ENCODE measurements around the gene DNAL1.

The DNAL1 gene

DNA sequence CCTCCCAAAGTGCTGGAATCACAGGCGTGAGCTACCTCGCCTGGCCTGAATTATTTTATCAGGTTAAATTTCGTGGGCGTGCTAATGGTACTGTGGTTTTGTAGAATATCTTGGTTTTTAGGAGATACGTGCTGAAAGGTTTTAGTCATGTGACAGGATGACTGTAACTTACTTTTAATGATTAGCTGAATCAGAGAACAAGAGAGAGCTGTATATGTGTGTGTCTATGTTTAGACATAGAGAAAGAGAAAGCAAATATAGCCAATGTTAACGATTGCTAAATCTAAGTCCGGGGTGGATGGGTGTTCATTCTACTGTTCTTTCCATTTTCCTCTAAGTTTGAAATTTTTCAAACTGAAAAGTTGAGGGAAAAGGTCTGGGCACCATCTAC, 78.6 kb downstream of the DNAL1 start:
- H3K4me1 ChIP-seq (ENCODE audit: insufficient read depth, low read length), result no peaks in the 10 kb centered on the region

DNA sequence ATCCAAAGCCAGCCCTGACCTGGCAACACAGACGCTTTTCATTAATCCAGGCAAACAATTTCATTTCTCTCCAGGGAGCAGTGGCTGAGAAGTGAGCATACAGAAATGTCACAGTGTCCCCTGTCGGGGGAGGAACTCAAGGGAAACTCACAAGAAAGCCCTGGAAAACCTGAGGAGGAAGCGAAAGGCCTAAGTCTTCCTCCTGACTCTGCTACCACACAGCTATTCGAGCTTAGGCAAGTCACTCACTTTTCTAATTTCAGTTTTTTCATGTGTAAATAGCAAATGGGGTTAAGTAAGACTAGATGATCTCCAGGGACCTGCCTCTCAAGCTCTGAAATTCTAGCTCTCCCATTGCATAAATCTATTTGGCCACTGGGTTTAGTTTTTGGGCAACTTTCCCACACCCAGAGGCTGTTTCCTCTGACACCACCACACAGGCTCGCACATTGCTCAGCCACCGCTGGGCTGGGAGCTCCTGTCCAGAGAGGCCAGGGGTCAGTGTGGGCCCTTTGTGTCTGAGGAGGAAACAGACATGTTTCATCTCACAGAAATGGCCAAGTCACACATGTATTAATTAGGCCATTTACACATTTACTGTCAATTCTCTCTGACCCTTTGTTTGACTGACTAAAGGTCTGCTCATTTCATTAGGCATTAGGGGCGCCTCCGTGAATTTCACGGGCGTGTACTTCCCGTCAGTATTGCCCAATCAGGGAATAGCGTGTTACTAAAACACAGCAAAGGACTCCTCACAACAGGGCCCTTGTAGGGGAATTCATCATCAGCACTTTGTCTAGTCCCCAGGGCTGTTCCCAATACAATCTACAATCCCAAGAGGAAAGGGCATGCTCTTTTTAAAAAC, 79.2 kb downstream of the DNAL1 start:
- Histone ChIP-seq H3K9ac (ENCODE audit: low read depth, low read length) (no peak overlapping the region), H2AFZ (ENCODE audit: low read depth, low read length) (no peak overlapping the region), H3K9me3 (ENCODE audit: insufficient read depth, low read length, severe bottlenecking) (no peaks in the 10 kb centered on the region), H3K79me2 (ENCODE audit: insufficient read depth, low read length) (no peaks in the 10 kb centered on the region), H3K27ac (ENCODE audit: low read length) (no peak overlapping the region), H3K27me3 (ENCODE audit: insufficient read depth, low read length, poor library complexity) (no peaks in the 10 kb centered on the region), H3K36me3 (ENCODE audit: insufficient read depth, low read length) (peaks cover 98% of the 10 kb centered on the region), H3K4me2 (ENCODE audit: insufficient read depth, low read length) (no peak overlapping the region), H3K4me3 (ENCODE audit: low read depth in 1 of 2, low read length in 2 of 2) (no peak overlapping the region), H4K20me1 (ENCODE audit: insufficient read depth, low read length) (peaks cover 8% of the 10 kb centered on the region), H3K4me1 (ENCODE audit: insufficient read depth, low read length) (no peaks in the 10 kb centered on the region)
- TF ChIP-seq EZH2 (IDR thresholded peaks at IDR 0.05; ENCODE audit: borderline replicate concordance, low read depth, low read length, severe bottlenecking), result no peak
- TF ChIP-seq CTCF (IDR thresholded peaks at IDR 0.05; ENCODE audit: borderline replicate concordance, extremely low read depth, low read length, poor library complexity, severe bottlenecking), result no peak
- DNase-seq (no peak), ATAC-seq (ENCODE audit: insufficient read depth, low read depth) (no peak)

More for the DNA sequence above, 78.6 kb downstream of the DNAL1 start:
- Histone ChIP-seq H4K20me1 (ENCODE audit: insufficient read depth, low read length) (peaks cover 6% of the 10 kb centered on the region), H3K27me3 (ENCODE audit: insufficient read depth, low read length, poor library complexity) (no peaks in the 10 kb centered on the region), H3K9ac (ENCODE audit: low read depth, low read length) (no peak overlapping the region), H3K79me2 (ENCODE audit: insufficient read depth, low read length) (no peaks in the 10 kb centered on the region), H3K9me3 (ENCODE audit: insufficient read depth, low read length, severe bottlenecking) (no peaks in the 10 kb centered on the region), H3K27ac (ENCODE audit: low read length) (no peak overlapping the region), H3K4me2 (ENCODE audit: insufficient read depth, low read length) (no peak overlapping the region), H3K4me3 (ENCODE audit: low read depth in 1 of 2, low read length in 2 of 2) (no peak overlapping the region), H3K36me3 (ENCODE audit: insufficient read depth, low read length) (peaks cover 98% of the 10 kb centered on the region), H2AFZ (ENCODE audit: low read depth, low read length) (no peak overlapping the region)
- ATAC-seq (ENCODE audit: insufficient read depth, low read depth) (no peak), DNase-seq (no peak)
- no peak for TF ChIP-seq EZH2 (IDR thresholded peaks at IDR 0.05; ENCODE audit: borderline replicate concordance, low read depth, low read length, severe bottlenecking)
- TF ChIP-seq CTCF (IDR thresholded peaks at IDR 0.05; ENCODE audit: borderline replicate concordance, extremely low read depth, low read length, poor library complexity, severe bottlenecking), result no peak

DNA sequence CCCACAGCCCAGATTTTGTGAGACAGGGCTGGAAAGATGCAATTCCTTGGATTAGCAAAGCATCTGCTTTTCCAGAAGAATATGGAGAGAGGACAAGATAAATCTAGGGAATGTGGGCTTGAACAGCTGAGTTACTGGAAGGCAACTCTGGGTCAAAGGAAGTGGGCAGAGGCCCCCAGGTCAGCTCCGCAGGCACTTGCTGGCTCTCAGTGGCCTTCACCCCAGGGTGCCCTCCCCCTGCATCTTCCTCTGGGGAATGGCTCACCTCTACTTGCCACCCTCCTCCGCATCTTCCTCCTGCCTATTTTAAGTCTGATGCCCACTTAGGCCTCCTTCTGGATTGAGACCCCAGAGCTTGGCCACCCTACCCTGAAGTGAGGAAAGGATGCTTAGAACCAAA, 79.9 kb downstream of the DNAL1 start:
- Histone ChIP-seq H3K27ac (ENCODE audit: low read length) (no peak overlapping the region), H3K79me2 (ENCODE audit: insufficient read depth, low read length) (no peaks in the 10 kb centered on the region), H3K4me3 (ENCODE audit: low read depth in 1 of 2, low read length in 2 of 2) (no peak overlapping the region), H3K27me3 (ENCODE audit: insufficient read depth, low read length, poor library complexity) (no peaks in the 10 kb centered on the region), H3K36me3 (ENCODE audit: insufficient read depth, low read length) (peaks cover 98% of the 10 kb centered on the region), H3K9me3 (ENCODE audit: insufficient read depth, low read length, severe bottlenecking) (no peaks in the 10 kb centered on the region), H3K4me1 (ENCODE audit: insufficient read depth, low read length) (no peaks in the 10 kb centered on the region), H3K9ac (ENCODE audit: low read depth, low read length) (no peak overlapping the region), H2AFZ (ENCODE audit: low read depth, low read length) (no peak overlapping the region), H4K20me1 (ENCODE audit: insufficient read depth, low read length) (peaks cover 11% of the 10 kb centered on the region), H3K4me2 (ENCODE audit: insufficient read depth, low read length) (no peak overlapping the region)
- ATAC-seq (ENCODE audit: insufficient read depth, low read depth) (no peak), DNase-seq (no peak)
- TF ChIP-seq EZH2 (IDR thresholded peaks at IDR 0.05; ENCODE audit: borderline replicate concordance, low read depth, low read length, severe bottlenecking) (no peak), CTCF (IDR thresholded peaks at IDR 0.05; ENCODE audit: borderline replicate concordance, extremely low read depth, low read length, poor library complexity, severe bottlenecking) (no peak)
